ENCODE measurements around the gene CKLF.
"Not testable (repeated sequence)": the region's sequence is repeated elsewhere in the genome, so short reads cannot be mapped to it uniquely, and the experiment has no call there.

Gene CKLF

DNA sequence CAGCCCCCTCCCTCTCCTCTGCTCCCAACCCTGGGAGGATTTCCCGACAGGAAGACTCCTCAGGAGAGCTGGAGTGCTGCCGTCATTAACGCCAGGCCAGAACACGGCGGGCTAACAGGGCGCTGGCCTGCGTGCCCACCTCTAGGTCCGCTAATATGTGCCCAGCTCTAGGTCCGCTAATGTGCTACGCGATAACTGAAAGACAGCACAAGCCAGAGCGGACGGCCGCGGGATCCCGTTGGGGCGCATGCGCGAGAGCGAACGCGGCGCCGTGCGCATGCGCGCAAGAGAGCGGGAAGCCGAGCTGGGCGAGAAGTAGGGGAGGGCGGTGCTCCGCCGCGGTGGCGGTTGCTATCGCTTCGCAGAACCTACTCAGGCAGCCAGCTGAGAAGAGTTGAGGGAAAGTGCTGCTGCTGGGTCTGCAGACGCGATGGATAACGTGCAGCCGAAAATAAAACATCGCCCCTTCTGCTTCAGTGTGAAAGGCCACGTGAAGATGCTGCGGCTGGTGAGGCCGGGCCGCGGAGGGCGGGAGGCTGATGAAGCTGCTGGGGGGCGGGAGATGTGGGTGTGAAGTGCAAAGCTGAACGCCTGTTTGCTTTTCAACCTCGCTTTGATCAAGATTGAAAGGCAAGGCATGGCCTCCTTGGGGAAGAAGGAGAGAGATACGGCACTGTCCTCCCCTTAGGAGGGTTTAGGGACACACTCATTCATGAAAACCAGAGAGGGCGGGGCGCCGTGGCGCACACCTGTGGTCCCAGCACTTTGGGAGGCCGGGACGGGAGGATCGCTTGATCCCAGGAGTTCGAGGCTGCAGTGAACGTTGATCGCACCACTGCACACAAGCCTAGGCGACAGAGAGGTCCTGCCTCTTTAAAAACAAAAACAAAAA, at the start of gene CKLF:
Gene CKLF, plus strand, starts transcription at position 291 of the 892 bp plus-strand sequence. Its CDS starts 140 bp downstream, at position 431.
- peak; percentile 85 for DNase-seq

DNA sequence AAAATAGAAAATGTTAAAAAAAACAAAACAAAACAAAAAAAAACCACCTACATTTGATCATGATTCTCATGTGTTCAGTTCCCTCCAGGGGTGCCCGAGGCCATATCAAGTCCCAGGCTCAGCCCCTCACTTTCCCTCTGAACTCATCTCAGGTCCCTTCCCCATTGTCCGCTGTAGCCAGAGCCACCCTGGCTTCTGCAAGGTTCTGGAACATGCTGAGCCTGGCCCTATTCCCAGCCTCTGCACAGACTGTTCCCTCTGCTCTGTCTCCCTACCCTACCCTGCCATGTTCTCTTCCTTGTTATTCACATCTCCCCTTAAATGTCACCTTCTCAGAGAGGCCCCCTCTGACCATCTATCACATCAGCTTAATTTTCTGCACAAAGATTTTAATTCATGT, 49.3 kb upstream of the CKLF start:
- no peak for DNase-seq

- DNase-seq, result no peak
Observed at GRCh38 chr16:66503612-66504011, 48.8 kb upstream of the CKLF start.

GRCh38 chr16:66507731-66508239, 44.6 kb upstream of the CKLF start:
- DNase-seq, result no peak

DNA sequence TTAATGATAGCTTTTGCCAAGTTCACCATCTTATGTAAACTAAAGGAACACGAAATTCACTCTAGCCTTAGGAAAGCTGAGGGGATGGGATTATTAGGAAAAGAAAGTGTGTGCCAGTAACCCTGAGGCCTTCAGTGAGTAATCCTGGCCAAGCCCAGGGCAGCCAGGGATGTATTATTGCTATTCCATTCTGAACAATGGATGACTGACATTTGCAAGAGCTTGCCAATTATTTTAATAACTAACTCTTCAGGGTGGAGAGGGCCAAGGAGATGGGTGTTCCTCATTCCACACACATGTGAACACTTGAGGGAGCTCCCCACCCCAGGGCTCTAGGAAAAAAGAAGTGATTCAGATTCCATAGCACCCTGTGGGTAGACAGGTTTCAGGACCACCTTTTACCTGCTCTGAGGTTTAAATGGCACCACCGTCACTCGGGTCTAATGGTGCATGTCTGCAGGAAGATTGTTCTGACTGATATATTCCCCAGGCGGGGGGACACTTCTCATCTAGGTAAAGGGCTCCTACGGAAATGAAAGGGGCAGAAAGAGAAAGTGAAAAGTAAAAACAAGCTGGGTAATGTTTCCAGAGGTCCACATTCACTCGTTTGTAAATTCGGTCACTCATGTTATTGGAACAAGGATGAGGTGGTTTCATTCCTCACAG, 44.0 kb upstream of the CKLF start:
- no peak for DNase-seq

DNA sequence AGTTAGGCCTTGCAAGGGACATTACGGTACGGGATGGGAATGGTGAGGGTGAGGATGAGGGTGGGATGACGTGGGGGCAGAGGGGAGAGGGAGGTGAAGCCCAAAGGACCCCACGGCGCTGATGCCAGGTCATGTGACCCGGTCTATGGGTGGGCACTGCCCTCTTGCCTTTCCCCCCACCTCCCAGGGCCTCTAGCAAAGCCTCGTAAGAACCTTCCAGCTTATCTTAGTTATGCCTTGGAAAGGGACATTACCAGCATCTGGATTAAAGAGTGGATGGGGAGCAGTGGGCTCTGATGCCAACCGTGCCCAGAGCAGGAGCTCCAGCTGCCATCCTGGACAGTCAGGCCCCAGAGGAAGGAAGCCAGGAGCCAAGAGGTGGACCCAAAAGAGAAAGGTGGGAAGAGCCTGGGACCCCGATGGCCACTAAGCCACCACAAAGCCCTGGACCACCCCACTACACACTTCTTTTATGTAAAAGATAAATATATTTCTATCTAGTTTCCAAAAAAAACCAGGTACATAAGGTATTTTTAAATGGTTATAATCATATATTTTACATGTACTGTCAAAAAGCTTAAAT, 43.4 kb upstream of the CKLF start:
- no peak for DNase-seq

DNA sequence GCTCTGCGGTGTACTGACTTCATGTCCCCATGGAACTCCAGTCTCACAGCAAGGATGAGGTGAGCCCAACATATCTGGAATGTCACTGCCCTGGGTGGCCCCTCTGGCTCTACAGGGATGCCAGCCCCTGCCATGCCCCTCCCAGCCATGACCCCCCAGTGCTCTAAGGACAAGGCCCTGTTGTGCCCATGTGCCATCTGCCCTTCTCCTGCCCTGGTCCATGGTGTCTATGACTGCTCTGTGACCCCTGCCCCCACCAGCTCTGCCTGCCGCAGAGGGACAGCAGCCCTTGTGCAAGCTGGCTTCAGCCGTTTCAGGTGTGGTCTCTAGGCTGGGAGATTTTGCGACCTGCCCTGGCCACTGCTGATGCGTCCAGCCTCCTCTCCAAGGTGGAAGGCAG, 42.8 kb upstream of the CKLF start:
- no peak for DNase-seq

- no peak for DNase-seq
Observed at GRCh38 chr16:66510298-66510697, 42.1 kb upstream of the CKLF start.

- DNase-seq, result no peak
Observed at GRCh38 chr16:66510711-66511601, 41.4 kb upstream of the CKLF start.

- no peak for DNase-seq
Observed at GRCh38 chr16:66511602-66512271, 40.6 kb upstream of the CKLF start.

DNA sequence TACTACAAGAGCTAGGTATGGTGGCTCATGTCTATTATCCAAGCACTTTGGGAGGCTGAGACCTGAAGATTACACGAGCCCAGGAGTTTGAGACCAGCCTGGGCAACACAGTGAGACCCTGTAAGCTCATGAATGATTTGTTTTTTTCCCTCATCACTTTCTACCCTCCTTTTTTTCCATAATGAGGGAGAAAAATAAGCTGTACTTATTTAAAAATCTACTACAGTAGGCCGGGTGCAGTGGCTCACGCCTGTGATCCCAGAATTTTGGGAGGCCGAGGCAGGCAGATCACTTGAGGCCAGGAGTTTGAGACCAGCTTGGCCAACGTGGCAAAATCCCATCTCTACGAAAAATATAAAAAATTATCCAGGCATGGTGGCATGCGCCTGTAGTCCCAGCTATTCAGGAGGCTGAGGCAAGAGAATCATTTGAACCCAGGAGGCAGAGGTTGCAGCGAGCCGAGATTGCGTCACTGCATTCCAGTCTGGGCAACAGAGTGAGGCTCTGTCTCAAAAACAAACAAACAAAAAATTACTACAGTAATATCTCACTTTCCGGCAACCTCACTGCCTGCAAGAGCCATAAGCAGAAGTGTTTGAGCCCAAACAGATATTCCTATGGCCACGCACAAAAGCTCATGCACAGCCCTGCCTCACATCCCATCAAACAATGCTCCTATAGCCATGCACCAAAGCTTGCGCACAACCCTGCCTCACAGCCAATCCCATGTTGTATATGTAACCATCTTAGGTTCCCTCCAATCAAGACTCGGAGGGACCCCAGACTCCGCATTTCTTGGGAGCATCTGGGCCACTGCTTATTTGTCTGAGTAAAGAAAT, 39.9 kb upstream of the CKLF start:
- DNase-seq, result no peak

DNA sequence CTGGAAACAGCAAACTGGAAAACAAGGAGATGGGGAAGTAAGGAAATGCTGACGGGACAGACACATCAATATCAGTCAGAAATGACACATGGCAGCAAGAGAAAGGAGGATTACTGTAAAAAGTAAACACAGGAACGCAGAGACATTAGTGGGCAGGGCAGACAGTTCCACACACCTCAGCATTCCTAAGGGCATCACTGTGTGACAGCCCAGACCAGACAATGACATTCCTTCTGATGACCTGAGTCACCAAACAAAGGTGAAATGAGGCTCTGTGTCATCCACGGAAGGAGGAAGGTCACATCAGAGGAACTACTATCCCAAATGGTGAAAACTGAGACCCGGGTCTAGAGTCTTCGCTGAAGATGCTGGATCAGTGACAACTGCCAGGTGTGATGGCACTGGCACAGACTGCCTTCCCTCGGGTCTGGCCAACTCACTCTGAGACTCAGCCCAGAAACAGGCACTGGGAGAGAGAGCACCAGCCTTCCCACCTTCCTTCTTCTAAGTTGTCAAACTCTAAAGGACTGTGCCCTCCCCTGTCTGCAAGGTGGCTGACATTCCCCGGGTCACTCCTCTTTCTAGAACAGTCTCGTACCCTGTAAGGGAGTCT, 39.2 kb upstream of the CKLF start:
- no peak for DNase-seq

- DNase-seq, result not testable (repeated sequence)
Observed at GRCh38 chr16:66514391-66514790, 38.0 kb upstream of the CKLF start.

DNA sequence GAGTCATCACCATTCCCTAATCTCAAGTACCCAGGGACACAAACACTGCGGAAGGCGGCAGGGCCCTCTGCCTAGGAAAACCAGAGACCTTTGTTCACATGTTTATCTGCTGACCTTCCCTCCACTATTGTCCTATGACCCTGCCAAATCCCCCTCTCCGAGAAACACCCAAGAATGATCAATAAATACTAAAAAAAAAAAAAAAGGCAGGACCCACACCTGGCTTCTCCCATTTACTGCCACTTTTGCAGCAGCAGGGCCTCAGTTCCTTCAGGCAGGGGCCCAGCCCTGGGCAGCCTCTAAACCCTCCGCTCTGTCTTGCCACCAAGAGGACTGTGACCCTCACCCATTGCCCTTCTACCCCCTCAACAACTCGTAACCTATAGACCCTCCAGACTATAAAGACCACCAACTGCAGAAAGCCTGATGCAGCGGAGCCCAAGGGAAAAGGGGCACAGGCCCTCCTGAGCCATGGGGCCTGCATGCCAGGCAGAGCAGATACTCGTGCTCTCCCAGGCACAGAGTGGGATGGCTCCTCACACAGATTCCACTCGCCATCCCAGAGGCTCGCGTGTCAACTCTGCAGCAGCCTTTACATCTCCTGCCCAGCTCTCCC, 37.3 kb upstream of the CKLF start:
- DNase-seq, result not testable (repeated sequence)

- DNase-seq, result no peak
Observed at GRCh38 chr16:66515596-66516508, 36.5 kb upstream of the CKLF start.

DNA sequence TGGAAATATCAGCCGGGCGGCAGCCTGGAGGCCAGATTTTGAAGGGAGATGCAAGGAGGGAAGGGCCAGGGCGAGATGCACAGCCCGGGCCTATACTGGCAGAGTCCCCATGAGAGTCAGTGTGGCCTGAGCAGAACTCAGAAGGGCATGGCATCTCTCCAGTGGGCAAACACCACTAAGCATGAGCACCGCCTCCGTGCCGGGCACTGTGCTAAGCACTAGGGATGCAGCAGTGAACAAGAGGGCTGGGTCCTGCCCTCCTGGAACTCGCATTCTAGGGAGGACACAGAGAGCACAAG, 35.9 kb upstream of the CKLF start:
- no peak for DNase-seq

DNA sequence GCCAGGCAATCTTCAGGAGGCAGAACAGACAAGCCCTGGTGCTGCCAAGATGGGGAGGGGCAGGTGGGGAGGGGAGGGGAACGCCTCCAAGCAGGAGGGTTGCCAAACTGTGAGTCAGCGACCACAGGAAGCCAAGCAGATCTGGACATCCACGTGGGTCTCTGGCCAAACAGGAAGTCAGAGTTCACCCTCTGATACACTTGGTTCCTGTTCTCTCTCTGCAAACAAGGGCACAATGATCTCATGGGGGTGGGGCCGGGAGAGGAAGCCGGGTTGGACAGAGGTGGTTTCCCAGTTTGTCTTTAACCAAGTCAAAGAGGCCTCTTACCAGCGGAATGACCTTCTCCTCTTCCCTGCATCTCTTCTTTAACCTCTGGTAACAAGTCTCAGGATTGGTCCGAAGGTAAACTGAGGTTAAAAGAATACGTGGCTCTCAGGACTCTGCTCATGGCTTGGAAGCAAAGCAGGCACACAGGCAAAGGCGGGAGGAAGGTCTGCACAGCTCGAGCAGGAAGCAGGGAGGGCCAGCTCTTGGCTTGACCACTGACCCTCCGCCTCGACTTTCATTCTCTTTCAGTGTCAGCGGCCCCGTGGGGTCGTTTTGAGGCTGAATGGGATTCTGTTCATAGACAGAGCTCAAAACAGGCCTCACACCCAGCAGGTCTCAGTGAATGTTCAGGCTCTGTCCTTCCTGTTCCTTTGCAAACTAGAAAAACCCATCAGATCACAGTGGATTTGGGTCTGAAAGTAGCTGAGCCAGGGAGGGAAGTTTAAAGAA, 35.4 kb upstream of the CKLF start:
- DNase-seq, result peak; percentile 67

DNA sequence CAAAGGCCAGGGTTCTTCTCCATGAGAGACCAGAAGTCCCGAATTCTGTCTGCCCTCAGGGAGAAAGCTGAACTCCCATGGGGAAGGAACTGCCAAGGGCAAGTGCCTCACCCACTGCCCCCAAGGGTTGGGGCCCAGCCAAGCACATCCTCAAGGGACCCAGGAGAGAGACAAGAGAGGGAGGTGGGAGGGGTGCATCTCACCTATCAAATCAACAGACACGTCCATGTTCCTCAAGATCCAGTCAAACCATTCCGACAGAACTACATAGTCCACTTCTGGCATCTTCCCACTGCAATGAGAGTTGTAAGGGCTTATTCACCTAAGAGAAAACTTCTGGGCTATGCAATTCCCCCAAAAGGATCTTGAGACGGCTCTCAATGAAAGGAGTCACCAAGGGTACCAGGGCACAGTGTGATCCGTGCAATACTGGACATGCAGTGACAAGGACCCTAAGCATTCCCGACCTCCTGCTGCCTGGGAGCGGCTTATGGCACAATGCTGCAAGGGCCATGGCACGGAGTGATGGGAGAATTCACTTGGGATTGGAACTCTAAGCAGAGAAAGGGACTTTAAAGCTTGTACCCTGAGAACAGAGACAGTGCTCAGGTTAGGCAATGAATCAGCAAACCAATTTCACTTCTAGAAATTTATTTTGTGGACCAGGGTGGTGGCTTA, 34.7 kb upstream of the CKLF start:
- DNase-seq, result no peak
